AG09309 (cell line): ENCODE results near the gene SUPT3H.

Experiments
- DNase-seq: peaks from one replicate; pipeline ENCODE4 v3.0.0-alpha.2; 2010; ENCODE audit warnings: low read depth
- H3K4me3 ChIP-seq: 2 replicates; pipeline ENCODE4 v1.5.1; 2011; ENCODE audit warnings: mild to moderate bottlenecking, low read depth, low read length, moderate library complexity; ENCODE audit not compliant: control insufficient read depth
- CTCF ChIP-seq: IDR thresholded peaks from 2 replicates; pipeline ENCODE4 v1.5.1; 2011; ENCODE audit warnings: mild to moderate bottlenecking, low read depth, low read length, inconsistent platforms; ENCODE audit not compliant: insufficient read depth, control insufficient read depth; ENCODE audit errors: missing control alignments

SUPT3H gene

DNA sequence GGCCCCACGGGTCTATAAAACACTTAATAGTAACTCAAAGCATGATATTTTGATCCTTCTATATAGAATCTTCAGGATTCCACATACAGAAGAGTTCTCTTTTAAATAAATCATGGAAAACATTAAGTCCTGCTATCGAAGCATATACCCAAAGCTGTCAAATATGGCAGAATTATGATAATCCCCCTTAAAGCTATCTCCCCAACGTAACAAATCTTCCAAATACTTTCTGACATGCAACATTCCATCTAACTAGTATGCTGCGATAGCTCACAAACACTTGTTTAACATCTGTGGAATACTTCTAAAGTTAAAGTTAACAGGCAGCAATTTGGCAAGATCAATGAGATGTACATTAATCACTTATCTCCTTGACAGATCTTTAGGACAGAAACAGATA, 420.6 kb downstream of the SUPT3H start:
- no peak overlapping the region for H3K4me3 ChIP-seq
- no peak for DNase-seq
- TF ChIP-seq CTCF, result no peak

DNA sequence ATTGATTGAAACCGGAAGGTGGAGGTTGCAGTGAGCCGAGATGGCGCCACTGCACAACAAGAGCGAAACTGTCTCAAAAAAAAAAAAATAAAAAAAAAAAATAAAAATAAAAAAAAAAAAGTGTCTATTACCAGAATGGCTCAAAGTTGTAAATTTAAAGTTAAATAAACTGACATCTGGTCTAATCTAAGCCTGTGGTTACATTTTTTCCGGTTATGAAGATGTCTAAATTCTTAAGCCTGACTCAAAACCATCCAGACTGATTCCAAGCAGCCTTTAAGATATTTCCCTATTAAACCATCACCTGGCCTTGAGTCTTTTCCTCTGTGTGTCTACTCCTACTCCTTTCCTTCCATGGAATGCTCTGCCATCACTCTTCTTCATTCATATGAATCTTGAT, 421.3 kb downstream of the SUPT3H start:
- H3K4me3 ChIP-seq, result no peak overlapping the region
- peak; percentile 43 for DNase-seq
- no peak for TF ChIP-seq CTCF

GRCh38 chr6:44955145-44955544, 422.6 kb downstream of the SUPT3H start:
- DNase-seq, result no peak
- TF ChIP-seq CTCF, result no peak
- H3K4me3 ChIP-seq, result no peak overlapping the region

- DNase-seq, result no peak
- no peak overlapping the region for H3K4me3 ChIP-seq
- TF ChIP-seq CTCF, result no peak
Observed at GRCh38 chr6:44954281-44954680, 423.5 kb downstream of the SUPT3H start.

- DNase-seq, result no peak
- TF ChIP-seq CTCF, result no peak
- H3K4me3 ChIP-seq, result no peak overlapping the region
Observed at GRCh38 chr6:44951253-44951747, 426.4 kb downstream of the SUPT3H start.

DNA sequence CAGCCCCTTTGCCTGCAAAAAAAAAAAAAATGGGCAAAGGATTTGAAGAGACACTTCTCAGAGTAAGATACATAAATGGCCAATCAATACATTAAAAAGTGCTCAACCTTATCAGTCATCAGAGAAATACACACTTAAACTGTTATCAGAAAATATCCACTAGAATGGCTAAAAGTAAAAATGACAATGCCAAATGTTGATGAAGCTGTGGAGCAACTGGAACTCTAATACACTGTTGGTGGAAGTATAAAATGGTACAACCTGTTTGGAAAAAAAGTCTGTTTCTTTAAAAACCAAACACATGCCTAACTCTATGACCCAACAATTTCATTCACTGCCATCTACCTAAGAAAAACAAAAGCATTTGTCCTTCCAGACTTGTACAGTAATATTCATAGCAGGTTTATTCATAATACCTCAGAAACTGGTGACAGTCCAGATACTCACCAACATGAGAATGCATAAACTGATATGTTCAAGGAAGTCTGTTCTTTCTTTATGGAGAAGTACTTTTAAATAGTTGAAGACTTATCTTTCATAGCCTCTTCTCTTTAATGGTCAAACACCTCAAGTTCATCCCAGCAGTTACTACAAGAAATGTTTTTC, 428.0 kb downstream of the SUPT3H start:
- H3K4me3 ChIP-seq, result no peak overlapping the region
- DNase-seq, result no peak
- TF ChIP-seq CTCF, result no peak
